Fibroblast of lung (primary cell): ENCODE measurements around the gene ECI2.

Source experiments
- CTCF ChIP-seq, 2 donors: IDR thresholded peaks in 1 of 2; conservative IDR thresholded peaks in 1 of 2; 1 replicate in 1 of 2; 2 replicates in 1 of 2; pipeline ENCODE4 v1.5.1; 2011 to 2012; ENCODE audit warnings: low read length in 2 of 2, control low read depth in 1 of 2, inconsistent platforms in 1 of 2, low read depth in 1 of 2, mild to moderate bottlenecking in 1 of 2
- EZH2 ChIP-seq: IDR thresholded peaks from 2 replicates; pipeline ENCODE4 v1.5.1; 2012; ENCODE audit warnings: low read length, control low read depth, mild to moderate bottlenecking; ENCODE audit errors: missing control alignments

GRCh38 chr6:4153514-4153985 lies 18.2 kb upstream of the ECI2 start:
- no peak for TF ChIP-seq CTCF (conservative IDR thresholded peaks at IDR 0.05 in 1 of 2, IDR thresholded peaks at IDR 0.05 in 1 of 2; ENCODE audit: low read depth in 1 of 2, low read length in 2 of 2)
- no peak for TF ChIP-seq EZH2
